A673 (cell line): ENCODE data around the gene CASP8AP2. TPM values are rescaled to one million over a fixed set of nuclear protein-coding genes. Genes with fewer than 3 reads are reported as not detected.
A peak's percentile ranks its signal among the peaks of the same experiment; 100 is the strongest.
"Not testable (repeated sequence)": the region's sequence is repeated elsewhere in the genome, so short reads cannot be mapped to it uniquely, and the experiment has no call there.

Source experiments
- Bru-seq: library from RNA; stranded (reverse); fragments of 400-500 nt; gene quantifications from one replicate; lab custom pipeline; 2021; lab: Mats Ljungman, UMichigan
- BruChase-seq, 2 experiments: library from RNA; stranded (reverse); fragments of 400-500 nt; gene quantifications; one replicate each; lab custom pipeline; 2021; lab: Mats Ljungman, UMichigan
- BruUV-seq: library from RNA; stranded (reverse); fragments of 400-500 nt; replicated peaks from 2 replicates; lab custom pipeline; 2021; lab: Mats Ljungman, UMichigan
- CTCF ChIA-PET: fragments of 300-600 bp; sonication (Branson Sonifier 250); formaldehyde crosslinking; loops from one replicate; lab custom pipeline; 2022; ENCODE audit warnings: antibody characterized with exemption; lab: Charles Lee
- POLR2A ChIA-PET: fragments of 300-600 bp; sonication (Branson Sonifier 250); formaldehyde crosslinking; loops from one replicate; lab custom pipeline; 2022; ENCODE audit warnings: antibody characterized with exemption; ENCODE audit not compliant: low non-redundant PET; lab: Charles Lee
- DNase-seq: peaks from one replicate; pipeline ENCODE4 v3.0.0-alpha.2; 2015; ENCODE audit warnings: low spot score
- H3K27ac ChIP-seq: fragments of 200-600 bp; sonication (generic); 2 replicates; pipeline ENCODE4 v1.5.1; 2016; ENCODE audit warnings: mixed run types, low read depth, mild to moderate bottlenecking, mixed read lengths, antibody characterized with exemption, low read length; ENCODE audit not compliant: poor library complexity, severe bottlenecking
- H3K27me3 ChIP-seq: fragments of 200-600 bp; sonication (generic); replicated peaks from 2 replicates; pipeline ENCODE4 v1.6.1; 2017; ENCODE audit warnings: mixed run types, low read depth, mild to moderate bottlenecking, mixed read lengths, antibody characterized with exemption, low read length; ENCODE audit not compliant: insufficient read depth, poor library complexity
- H3K36me3 ChIP-seq: fragments of 200-600 bp; sonication (generic); 2 replicates; pipeline ENCODE4 v1.6.1; 2016; ENCODE audit warnings: mixed run types, mild to moderate bottlenecking, mixed read lengths, antibody characterized with exemption, low read length; ENCODE audit not compliant: insufficient read depth, poor library complexity, severe bottlenecking
- H3K4me1 ChIP-seq: fragments of 200-600 bp; sonication (generic); 2 replicates; pipeline ENCODE4 v1.6.1; 2017; ENCODE audit warnings: mixed run types, mild to moderate bottlenecking, mixed read lengths, antibody characterized with exemption, low read length; ENCODE audit not compliant: insufficient read depth, poor library complexity, severe bottlenecking
- H3K4me3 ChIP-seq: fragments of 200-600 bp; sonication (generic); 2 replicates; pipeline ENCODE4 v1.5.1; 2016; ENCODE audit warnings: low read depth, mixed run types, mild to moderate bottlenecking, mixed read lengths, low read length; ENCODE audit not compliant: poor library complexity, severe bottlenecking
- H3K9me3 ChIP-seq: fragments of 200-600 bp; sonication (generic); 2 replicates; pipeline ENCODE4 v1.6.1; 2016; ENCODE audit warnings: mixed run types, low read depth, mild to moderate bottlenecking, mixed read lengths, antibody characterized with exemption, low read length; ENCODE audit not compliant: poor library complexity, severe bottlenecking
- CTCF ChIP-seq: fragments of 300-800, 200-600 bp; sonication (generic); conservative IDR thresholded peaks from 2 replicates; pipeline ENCODE4 v1.5.1; 2017; ENCODE audit warnings: low read depth, mild to moderate bottlenecking, antibody characterized with exemption, low read length, moderate library complexity, mixed read lengths
- EZH2 ChIP-seq: fragments of 200-600 bp; sonication (generic); IDR thresholded peaks from 2 replicates; pipeline ENCODE4 v1.6.1; 2017; ENCODE audit warnings: borderline replicate concordance, low read depth, mild to moderate bottlenecking, mixed read lengths, antibody characterized with exemption, low read length; ENCODE audit not compliant: poor library complexity, severe bottlenecking
- intact Hi-C: fragments of 100-400 bp; cut with micrococcal nuclease; formaldehyde crosslinking; loops from one replicate; pipeline ENCODE4 v1.10.0; 2022; ENCODE audit not compliant: unreplicated experiment
- long read RNA-seq: library from polyadenylated mRNA; stranded (forward); transcript quantifications from one replicate; pipeline ENCODE4 v2.0.0, GENCODE V29; 2022
- total RNA-seq: library from RNA; stranded (reverse); gene quantifications from 2 replicates; pipeline ENCODE4 v1.2.3, GENCODE V29; 2021

The CASP8AP2 gene
- total RNA-seq (38.2 and 42.4 TPM in 2 replicates), Bru-seq, nascent RNA (percentile 90 among the genes with signal in this experiment), BruChase-seq, experiment 1, labeled RNA remaining after a 2-hour chase (percentile 96 among the genes with signal in this experiment), BruChase-seq, experiment 2, labeled RNA remaining after a 6-hour chase (percentile 90 among the genes with signal in this experiment)
- long read RNA-seq, partial matches to known transcripts, result 3 of 19 reads
- long read RNA-seq, other reads (novel, unspliced or antisense), result 16 of 19 reads

GRCh38 chr6:89829472-89830169, at the start of gene CASP8AP2:
Gene CASP8AP2 (plus strand): TSS chr6:89829880.
- no peaks in the 10 kb centered on the region for H3K4me1 ChIP-seq
- BruUV-seq, result no TSS peak
- H3K36me3 ChIP-seq, result peaks cover 25% of the 10 kb centered on the region
- intact Hi-C loops, result no loop called here
- DNase-seq, result peak; percentile 100
- H3K4me3 ChIP-seq, result peak within 1 kb of the TSS; percentile 79
- H3K27me3 ChIP-seq, result no peaks in the 10 kb centered on the region
- POLR2A ChIA-PET, result interaction anchor here (0.6 to 1.0 kb wide), 6 partner anchors 10 to 403 kb away, joined by 3 to 11 read pairs (median 6); partner anchors contain the start of gene MDN1
- CTCF ChIA-PET, result interaction anchor here (0.6 kb wide), 1 partner anchor 11 kb away, joined by 5 read pairs; no protein-coding TSS in a partner anchor
- no peaks in the 10 kb centered on the region for H3K9me3 ChIP-seq
- TF ChIP-seq EZH2, result no peak
- no peak for TF ChIP-seq CTCF
- H3K27ac ChIP-seq, result peak within 1 kb of the TSS; percentile 81

GRCh38 chr6:89781070-89782034, 48.3 kb upstream of the CASP8AP2 start:
- no TSS peak for BruUV-seq
- Histone ChIP-seq H3K27ac (no peak overlapping the region), H3K4me1 (no peaks in the 10 kb centered on the region), H3K27me3 (no peaks in the 10 kb centered on the region), H3K9me3 (peaks cover 4% of the 10 kb centered on the region), H3K4me3 (no peak overlapping the region), H3K36me3 (peaks cover 46% of the 10 kb centered on the region)
- intact Hi-C loops, result no loop called here
- POLR2A ChIA-PET, result interaction anchor here (0.7 kb wide), 1 partner anchor 112 kb away, joined by 3 read pairs; no protein-coding TSS in a partner anchor
- TF ChIP-seq EZH2 (no peak), CTCF (no peak)
- CTCF ChIA-PET, result no interaction called here
- no peak for DNase-seq

GRCh38 chr6:89782222-89782621, 47.5 kb upstream of the CASP8AP2 start:
- BruUV-seq, result no TSS peak
- intact Hi-C loops, result no loop called here
- Histone ChIP-seq H3K27ac (no peak overlapping the region), H3K27me3 (no peaks in the 10 kb centered on the region), H3K36me3 (peaks cover 48% of the 10 kb centered on the region), H3K9me3 (peaks cover 4% of the 10 kb centered on the region), H3K4me3 (no peak overlapping the region), H3K4me1 (no peaks in the 10 kb centered on the region)
- POLR2A ChIA-PET, result no interaction called here
- CTCF ChIA-PET, result no interaction called here
- no peak for DNase-seq
- TF ChIP-seq CTCF (no peak), EZH2 (no peak)

GRCh38 chr6:89783293-89783692, 46.4 kb upstream of the CASP8AP2 start:
- peaks cover 57% of the 10 kb centered on the region for H3K36me3 ChIP-seq
- intact Hi-C loops, H3K4me3 ChIP-seq, POLR2A ChIA-PET, BruUV-seq, DNase-seq, H3K9me3 ChIP-seq, H3K27me3 ChIP-seq, H3K4me1 ChIP-seq, H3K27ac ChIP-seq: not testable (repeated sequence)
- CTCF ChIA-PET, result interaction anchor here (0.6 kb wide), 1 partner anchor 20 kb away, joined by 3 read pairs; no protein-coding TSS in a partner anchor
